ENCODE measurements around the gene NPC2. TPM values are rescaled to one million over a fixed set of nuclear protein-coding genes. Genes with fewer than 3 reads are reported as not detected.

NPC2 gene
- total RNA-seq, 1 donor from 2014 or later: 281 TPM

GRCh38 chr14:74507840-74508239 lies 14.7 kb upstream of the NPC2 start:
- DNase-seq (ENCODE audit: low read depth): no peak
- TF ChIP-seq, protein P1, sequence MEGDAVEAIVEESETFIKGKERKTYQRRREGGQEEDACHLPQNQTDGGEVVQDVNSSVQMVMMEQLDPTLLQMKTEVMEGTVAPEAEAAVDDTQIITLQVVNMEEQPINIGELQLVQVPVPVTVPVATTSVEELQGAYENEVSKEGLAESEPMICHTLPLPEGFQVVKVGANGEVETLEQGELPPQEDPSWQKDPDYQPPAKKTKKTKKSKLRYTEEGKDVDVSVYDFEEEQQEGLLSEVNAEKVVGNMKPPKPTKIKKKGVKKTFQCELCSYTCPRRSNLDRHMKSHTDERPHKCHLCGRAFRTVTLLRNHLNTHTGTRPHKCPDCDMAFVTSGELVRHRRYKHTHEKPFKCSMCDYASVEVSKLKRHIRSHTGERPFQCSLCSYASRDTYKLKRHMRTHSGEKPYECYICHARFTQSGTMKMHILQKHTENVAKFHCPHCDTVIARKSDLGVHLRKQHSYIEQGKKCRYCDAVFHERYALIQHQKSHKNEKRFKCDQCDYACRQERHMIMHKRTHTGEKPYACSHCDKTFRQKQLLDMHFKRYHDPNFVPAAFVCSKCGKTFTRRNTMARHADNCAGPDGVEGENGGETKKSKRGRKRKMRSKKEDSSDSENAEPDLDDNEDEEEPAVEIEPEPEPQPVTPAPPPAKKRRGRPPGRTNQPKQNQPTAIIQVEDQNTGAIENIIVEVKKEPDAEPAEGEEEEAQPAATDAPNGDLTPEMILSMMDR (conservative IDR thresholded peaks at IDR 0.05; ENCODE audit: low read depth, low read length): no peak

GRCh38 chr14:74507085-74507484 lies 14.0 kb upstream of the NPC2 start:
- TF ChIP-seq, protein P1 (conservative IDR thresholded peaks at IDR 0.05; ENCODE audit: low read depth, low read length): no peak
- H3K4me3 ChIP-seq (ENCODE audit: low read depth, low read length): no peak overlapping the region
- DNase-seq (ENCODE audit: low read depth): no peak

More at GRCh38 chr14:74507840-74508239, 14.7 kb upstream of the NPC2 start:
- no peak overlapping the region for H3K4me3 ChIP-seq (ENCODE audit: low read depth, low read length)

- H3K4me3 ChIP-seq (ENCODE audit: low read depth, low read length): no peak overlapping the region
- DNase-seq (ENCODE audit: low read depth): no peak
- TF ChIP-seq, protein P1 (conservative IDR thresholded peaks at IDR 0.05; ENCODE audit: low read depth, low read length): no peak
Observed at GRCh38 chr14:74506411-74506851, 13.3 kb upstream of the NPC2 start.

DNA sequence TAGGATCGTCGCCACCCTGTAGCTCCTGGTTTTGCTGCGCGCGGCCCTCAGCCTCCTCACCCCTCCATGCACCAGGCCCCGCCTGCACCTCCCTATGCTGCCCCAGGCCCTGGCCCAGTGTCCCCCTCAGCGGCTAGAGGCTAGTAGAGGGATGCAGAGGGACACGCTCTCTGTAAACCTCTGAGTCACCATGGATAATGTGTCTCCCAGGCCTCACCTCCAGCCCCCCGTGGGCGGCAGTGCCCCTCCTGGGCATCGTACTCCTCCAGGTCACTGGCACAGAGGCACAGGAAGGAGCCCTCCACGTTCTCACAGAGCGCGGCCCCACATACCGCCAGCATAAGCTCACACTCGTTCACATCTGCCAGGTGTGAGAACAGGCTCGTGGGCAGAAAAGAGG lies 12.7 kb upstream of the NPC2 start:
- no peak for DNase-seq (ENCODE audit: low read depth)
- no peak overlapping the region for H3K4me3 ChIP-seq (ENCODE audit: low read depth, low read length)
- TF ChIP-seq, protein P1 (conservative IDR thresholded peaks at IDR 0.05; ENCODE audit: low read depth, low read length): no peak

GRCh38 chr14:74504874-74505720 lies 12.0 kb upstream of the NPC2 start:
- TF ChIP-seq, protein P1 (conservative IDR thresholded peaks at IDR 0.05; ENCODE audit: low read depth, low read length): no peak
- no peak overlapping the region for H3K4me3 ChIP-seq (ENCODE audit: low read depth, low read length)
- DNase-seq (ENCODE audit: low read depth): no peak

- TF ChIP-seq, protein P1 (conservative IDR thresholded peaks at IDR 0.05; ENCODE audit: low read depth, low read length): no peak
- no peak for DNase-seq (ENCODE audit: low read depth)
- no peak overlapping the region for H3K4me3 ChIP-seq (ENCODE audit: low read depth, low read length)
Observed at GRCh38 chr14:74504412-74504811, 11.3 kb upstream of the NPC2 start.

GRCh38 chr14:74503938-74504335 lies 10.8 kb upstream of the NPC2 start:
- H3K4me3 ChIP-seq (ENCODE audit: low read depth, low read length): no peak overlapping the region
- no peak for DNase-seq (ENCODE audit: low read depth)
- TF ChIP-seq, protein P1 (conservative IDR thresholded peaks at IDR 0.05; ENCODE audit: low read depth, low read length): no peak

All from epithelial cell of proximal tubule (primary cell).